HG03280 (cell line): ENCODE measurements around the gene SLC52A3.
"Not testable (repeated sequence)": the region's sequence is repeated elsewhere in the genome, so short reads cannot be mapped to it uniquely, and the experiment has no call there.

Experiments used
- ATAC-seq: cut with Tn5 transposase; IDR thresholded peaks from one replicate; pipeline ENCODE4 v1.9.1; 2021; ENCODE audit warnings: mild to moderate bottlenecking, moderate library complexity; ENCODE audit not compliant: unreplicated experiment

Gene SLC52A3

GRCh38 chr20:768426-768978 is at the start of gene SLC52A3:
Gene SLC52A3, minus strand, starts transcription at chr20:768500. Its CDS starts 2,726 bp downstream, at chr20:765774.
- no peak for ATAC-seq

GRCh38 chr20:815914-816606 is 47.8 kb upstream of the SLC52A3 start:
- ATAC-seq, result peak; percentile 48

GRCh38 chr20:815226-815625 is 46.9 kb upstream of the SLC52A3 start:
- ATAC-seq, result no peak

- no peak for ATAC-seq
Observed at GRCh38 chr20:813390-813789, 45.1 kb upstream of the SLC52A3 start.

- ATAC-seq, result not testable (repeated sequence)
Observed at GRCh38 chr20:812435-812814, 44.1 kb upstream of the SLC52A3 start.

- ATAC-seq, result not testable (repeated sequence)
Observed at GRCh38 chr20:811776-812434, 43.6 kb upstream of the SLC52A3 start.

GRCh38 chr20:805713-806112 is 37.4 kb upstream of the SLC52A3 start:
- ATAC-seq, result no peak

- ATAC-seq, result no peak
Observed at GRCh38 chr20:801678-802077, 33.4 kb upstream of the SLC52A3 start.

GRCh38 chr20:800026-800425 is 31.7 kb upstream of the SLC52A3 start:
- ATAC-seq, result not testable (repeated sequence)

GRCh38 chr20:798746-799145 is 30.4 kb upstream of the SLC52A3 start:
- ATAC-seq, result not testable (repeated sequence)

GRCh38 chr20:796921-797320 is 28.6 kb upstream of the SLC52A3 start:
- no peak for ATAC-seq

GRCh38 chr20:792248-792647 is 23.9 kb upstream of the SLC52A3 start:
- no peak for ATAC-seq

- ATAC-seq, result no peak
Observed at GRCh38 chr20:791056-791455, 22.8 kb upstream of the SLC52A3 start.

- no peak for ATAC-seq
Observed at GRCh38 chr20:787825-788224, 19.5 kb upstream of the SLC52A3 start.

- ATAC-seq, result no peak
Observed at GRCh38 chr20:779771-780170, 11.5 kb upstream of the SLC52A3 start.

- ATAC-seq, result no peak
Observed at GRCh38 chr20:776165-776564, 7.9 kb upstream of the SLC52A3 start.

GRCh38 chr20:775679-776135 is 7.4 kb upstream of the SLC52A3 start:
- ATAC-seq, result no peak

GRCh38 chr20:774660-775057 is 6.4 kb upstream of the SLC52A3 start:
- ATAC-seq, result no peak

- ATAC-seq, result no peak
Observed at GRCh38 chr20:774016-774659, 5.8 kb upstream of the SLC52A3 start.

- no peak for ATAC-seq
Observed at GRCh38 chr20:772806-773205, 4.5 kb upstream of the SLC52A3 start.

- ATAC-seq, result no peak
Observed at GRCh38 chr20:771741-772464, 3.6 kb upstream of the SLC52A3 start.
